PC-9 (cell line): ENCODE results near the gene CORIN.

Experiments used
- EZH2 ChIP-seq: fragments of 200-600 bp; sonication (generic); IDR thresholded peaks from 2 replicates; pipeline ENCODE4 v1.8.0; 2017; ENCODE audit warnings: antibody characterized with exemption, low read depth
- TF ChIP-seq, protein P1 (sequence below): fragments of 200-600 bp; sonication (generic); conservative IDR thresholded peaks from 2 replicates; pipeline ENCODE4 v1.6.1; 2017; ENCODE audit warnings: mixed run types, antibody characterized with exemption, mild to moderate bottlenecking, moderate library complexity

DNA sequence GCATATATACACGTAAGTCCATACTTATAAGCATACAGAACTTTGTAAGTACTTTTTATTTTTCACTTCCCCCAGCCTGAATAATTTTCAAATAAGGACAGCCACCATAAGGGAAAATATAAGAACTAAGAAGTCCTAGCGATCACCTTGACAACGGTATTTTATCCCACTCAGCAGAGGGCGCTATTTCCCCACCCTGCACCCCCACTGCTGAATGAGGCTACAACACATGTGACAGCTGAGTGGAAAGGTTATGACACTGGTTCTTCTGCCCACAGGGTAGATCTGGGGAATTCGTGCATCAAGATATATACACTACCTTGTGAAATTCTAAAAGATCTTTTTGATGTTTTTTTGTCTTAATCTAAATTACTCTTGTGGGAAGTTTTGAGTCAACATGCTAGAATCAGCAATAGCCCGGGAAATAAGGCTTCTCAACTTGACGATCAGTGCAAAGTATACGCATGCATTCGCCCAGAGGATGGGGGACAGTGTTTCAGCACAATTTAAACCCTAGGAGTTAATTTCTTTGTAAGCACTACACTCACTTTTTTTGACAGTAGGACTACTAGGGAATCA is 151.5 kb downstream of the CORIN start:
- TF ChIP-seq, protein P1, sequence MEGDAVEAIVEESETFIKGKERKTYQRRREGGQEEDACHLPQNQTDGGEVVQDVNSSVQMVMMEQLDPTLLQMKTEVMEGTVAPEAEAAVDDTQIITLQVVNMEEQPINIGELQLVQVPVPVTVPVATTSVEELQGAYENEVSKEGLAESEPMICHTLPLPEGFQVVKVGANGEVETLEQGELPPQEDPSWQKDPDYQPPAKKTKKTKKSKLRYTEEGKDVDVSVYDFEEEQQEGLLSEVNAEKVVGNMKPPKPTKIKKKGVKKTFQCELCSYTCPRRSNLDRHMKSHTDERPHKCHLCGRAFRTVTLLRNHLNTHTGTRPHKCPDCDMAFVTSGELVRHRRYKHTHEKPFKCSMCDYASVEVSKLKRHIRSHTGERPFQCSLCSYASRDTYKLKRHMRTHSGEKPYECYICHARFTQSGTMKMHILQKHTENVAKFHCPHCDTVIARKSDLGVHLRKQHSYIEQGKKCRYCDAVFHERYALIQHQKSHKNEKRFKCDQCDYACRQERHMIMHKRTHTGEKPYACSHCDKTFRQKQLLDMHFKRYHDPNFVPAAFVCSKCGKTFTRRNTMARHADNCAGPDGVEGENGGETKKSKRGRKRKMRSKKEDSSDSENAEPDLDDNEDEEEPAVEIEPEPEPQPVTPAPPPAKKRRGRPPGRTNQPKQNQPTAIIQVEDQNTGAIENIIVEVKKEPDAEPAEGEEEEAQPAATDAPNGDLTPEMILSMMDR: peak; percentile 68
- TF ChIP-seq EZH2: no peak
